IPS DF 4.7 (cell line): ENCODE data around the gene CALHM1.
"Not testable (repeated sequence)": the region's sequence is repeated elsewhere in the genome, so short reads cannot be mapped to it uniquely, and the experiment has no call there.

Experiments
- DNase-seq: peaks from one replicate; pipeline ENCODE4 v3.0.0-alpha.2; 2013; ENCODE audit warnings: low spot score; ENCODE audit errors: extremely low read depth

Gene CALHM1

GRCh38 chr10:103486635-103487409 is 28.1 kb upstream of the CALHM1 start:
- DNase-seq, result not testable (repeated sequence)

- no peak for DNase-seq
These were observed 23.4 kb upstream of the CALHM1 start for GRCh38 chr10:103481974-103482531.

- no peak for DNase-seq
These were observed 21.8 kb upstream of the CALHM1 start for GRCh38 chr10:103480521-103480920.

GRCh38 chr10:103479135-103479534 is 20.4 kb upstream of the CALHM1 start, which contains the start of gene CALHM3:
CALHM3 (minus strand) TSS chr10:103479240; CDS start chr10:103479032, 208 bp downstream.
- DNase-seq, result no peak

GRCh38 chr10:103478671-103479070 is 20.0 kb upstream of the CALHM1 start:
- DNase-seq, result no peak

- DNase-seq, result no peak
These were observed 17.5 kb upstream of the CALHM1 start for GRCh38 chr10:103476046-103476768.

GRCh38 chr10:103475437-103475836 is 16.7 kb upstream of the CALHM1 start:
- DNase-seq, result no peak

- no peak for DNase-seq
These were observed 15.4 kb upstream of the CALHM1 start for GRCh38 chr10:103474077-103474476.

- DNase-seq, result no peak
These were observed 14.6 kb upstream of the CALHM1 start for GRCh38 chr10:103473261-103473671.

- no peak for DNase-seq
These were observed 13.3 kb upstream of the CALHM1 start for GRCh38 chr10:103472005-103472404.

- no peak for DNase-seq
These were observed 12.3 kb upstream of the CALHM1 start for GRCh38 chr10:103470761-103471653.

- no peak for DNase-seq
These were observed 10.5 kb upstream of the CALHM1 start for GRCh38 chr10:103469201-103469600.

- DNase-seq, result no peak
These were observed 8.7 kb upstream of the CALHM1 start for GRCh38 chr10:103467406-103467805.

GRCh38 chr10:103466734-103467133 is 8.0 kb upstream of the CALHM1 start:
- DNase-seq, result no peak

- no peak for DNase-seq
These were observed 6.9 kb upstream of the CALHM1 start for GRCh38 chr10:103465411-103466179.

- no peak for DNase-seq
These were observed 4.8 kb upstream of the CALHM1 start for GRCh38 chr10:103463499-103463898.

- DNase-seq, result no peak
These were observed 915 bp upstream of the CALHM1 start for GRCh38 chr10:103459615-103460014.

GRCh38 chr10:103457896-103458583 is 660 bp downstream of the CALHM1 start:
- DNase-seq, result no peak

- no peak for DNase-seq
These were observed 1.5 kb downstream of the CALHM1 start for GRCh38 chr10:103457176-103457712.
